Fibroblast of lung (primary cell): Measurements from ENCODE around the gene NLGN2.

Experiments
- CTCF ChIP-seq, 2 donors: IDR thresholded peaks in 1 of 2; conservative IDR thresholded peaks in 1 of 2; 1 replicate in 1 of 2; 2 replicates in 1 of 2; pipeline ENCODE4 v1.5.1; 2011 to 2012; ENCODE audit warnings: low read length in 2 of 2, control low read depth in 1 of 2, inconsistent platforms in 1 of 2, low read depth in 1 of 2, mild to moderate bottlenecking in 1 of 2
- EZH2 ChIP-seq: IDR thresholded peaks from 2 replicates; pipeline ENCODE4 v1.5.1; 2012; ENCODE audit warnings: low read length, control low read depth, mild to moderate bottlenecking; ENCODE audit errors: missing control alignments

DNA sequence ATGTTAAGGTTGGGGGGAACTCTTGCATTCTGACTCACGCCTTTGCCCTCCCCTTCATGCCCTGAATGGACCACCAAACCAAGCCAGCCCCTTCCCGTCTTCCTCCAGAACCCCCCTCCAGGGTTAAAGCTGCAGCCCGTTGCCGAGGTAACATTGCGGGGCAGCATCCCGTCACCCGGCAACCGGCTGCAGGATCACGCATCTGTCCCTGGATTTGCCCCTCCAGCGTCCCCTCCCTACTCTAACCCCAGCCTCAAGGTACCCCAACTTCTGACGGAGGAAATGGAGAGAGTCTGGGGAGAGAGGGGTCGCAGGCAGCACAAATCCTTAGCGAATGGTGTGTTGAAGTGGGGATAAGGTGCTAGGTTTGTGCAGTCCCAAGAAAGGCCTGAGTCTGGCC, 563 bp upstream of the NLGN2 start:
- TF ChIP-seq CTCF (conservative IDR thresholded peaks at IDR 0.05 in 1 of 2, IDR thresholded peaks at IDR 0.05 in 1 of 2; ENCODE audit: low read depth in 1 of 2, low read length in 2 of 2) = no peak
- no peak for TF ChIP-seq EZH2
